GM21786 (cell line): ENCODE results near the gene AP2A2.
"Not testable (repeated sequence)": the region's sequence is repeated elsewhere in the genome, so short reads cannot be mapped to it uniquely, and the experiment has no call there.

ENCODE experiments used
- ATAC-seq: cut with Tn5 transposase; IDR thresholded peaks from one replicate; pipeline ENCODE4 v1.9.1; 2021; ENCODE audit not compliant: unreplicated experiment

The AP2A2 gene

GRCh38 chr11:1012291-1012690, 86.6 kb downstream of the AP2A2 start:
- no peak for ATAC-seq

- no peak for ATAC-seq
These were observed 87.3 kb downstream of the AP2A2 start for GRCh38 chr11:1012740-1013630.

DNA sequence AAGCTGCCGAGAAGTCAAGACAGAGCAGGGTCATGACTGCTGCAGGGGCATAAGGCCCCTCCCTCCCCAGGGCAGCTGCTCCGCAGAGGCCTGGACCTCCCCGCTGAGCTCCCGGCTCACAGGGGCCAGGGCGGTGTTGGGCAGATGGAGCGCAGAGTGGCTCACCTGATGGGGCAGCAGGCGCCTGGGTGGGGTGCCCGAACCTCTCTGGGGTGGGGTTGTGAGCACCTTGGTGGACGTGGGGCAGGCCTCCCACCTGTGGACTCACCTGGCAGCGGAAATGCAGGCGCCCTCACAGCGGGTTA, 87.9 kb downstream of the AP2A2 start:
- no peak for ATAC-seq

GRCh38 chr11:1014276-1014675, 88.6 kb downstream of the AP2A2 start:
- no peak for ATAC-seq

- ATAC-seq = no peak
These were observed 89.4 kb downstream of the AP2A2 start for GRCh38 chr11:1015064-1015463.

GRCh38 chr11:1015826-1016545, 90.3 kb downstream of the AP2A2 start:
- no peak for ATAC-seq

GRCh38 chr11:1016610-1017126, 91.0 kb downstream of the AP2A2 start:
- not testable (repeated sequence) for ATAC-seq

- ATAC-seq = no peak
These were observed 91.8 kb downstream of the AP2A2 start for GRCh38 chr11:1017269-1018005.

DNA sequence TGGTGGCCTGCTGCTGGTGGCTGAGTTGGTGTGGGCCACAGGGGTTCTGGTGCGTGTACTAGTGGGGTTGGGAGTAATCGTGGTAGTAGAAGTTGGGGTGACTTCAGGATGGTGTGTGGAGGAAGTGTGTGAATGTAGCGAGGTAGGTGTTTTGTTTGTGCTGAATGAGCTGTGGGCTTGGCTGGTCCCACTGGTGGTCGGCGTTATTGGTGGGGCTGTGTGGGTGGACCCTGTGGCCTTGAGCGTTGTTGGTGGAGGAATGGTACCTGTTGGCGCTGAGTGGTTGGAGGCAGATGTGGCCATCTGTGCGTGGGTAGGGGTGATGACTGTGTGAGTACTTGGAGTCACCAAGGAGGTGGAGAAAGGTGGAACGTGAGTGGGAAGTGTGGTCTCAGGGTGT, 92.4 kb downstream of the AP2A2 start:
- no peak for ATAC-seq

DNA sequence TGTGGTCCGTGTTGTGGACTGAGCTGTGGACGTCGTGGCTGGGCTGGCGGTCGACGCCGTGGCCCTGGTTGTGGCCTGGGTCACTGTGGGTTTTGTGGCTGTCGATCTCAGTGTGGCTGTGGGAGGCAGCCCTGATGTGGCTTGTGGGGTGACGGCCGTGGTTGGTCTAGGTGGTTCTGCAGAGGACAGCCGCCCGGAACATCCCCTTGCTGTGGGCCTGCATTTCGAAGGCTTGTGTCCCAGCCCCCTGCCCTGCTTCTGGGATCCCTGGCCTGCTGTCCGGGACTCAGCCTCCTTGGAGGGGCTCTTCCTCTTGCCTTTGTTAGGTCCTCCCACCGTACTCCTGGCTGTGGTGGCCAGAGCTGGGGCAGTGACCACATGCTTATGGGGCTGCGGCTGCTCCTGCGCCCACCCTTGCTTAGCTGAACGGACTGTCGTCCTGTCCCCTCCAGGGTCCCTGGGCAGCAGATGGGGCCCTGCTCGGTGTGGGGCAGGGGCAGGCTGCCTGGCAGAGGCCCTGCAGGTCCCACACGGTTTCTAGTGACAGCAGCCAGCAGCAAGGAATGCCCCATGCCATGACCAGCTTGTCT, 93.7 kb downstream of the AP2A2 start:
- ATAC-seq = no peak

GRCh38 chr11:1020211-1020905, 94.7 kb downstream of the AP2A2 start:
- ATAC-seq = no peak

DNA sequence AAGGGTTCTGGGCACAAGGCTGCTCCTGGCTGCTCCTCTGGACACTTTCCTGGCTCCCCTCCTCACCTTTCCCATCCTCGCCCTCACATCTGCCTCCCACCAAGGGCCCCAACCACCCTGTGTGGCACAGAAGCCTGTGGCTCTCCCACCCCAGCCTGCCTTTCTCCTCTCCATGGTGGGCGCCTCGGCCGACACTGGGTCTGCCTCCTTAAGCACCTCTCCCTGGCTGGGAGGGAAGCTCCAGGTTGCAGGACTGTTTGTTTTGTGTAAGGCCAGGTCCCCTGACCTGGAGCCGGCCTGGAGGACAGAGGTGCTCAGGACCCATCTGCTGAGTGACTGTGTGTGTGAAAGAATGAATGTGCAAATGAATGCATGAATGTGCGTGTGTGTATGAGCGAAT, 96.7 kb downstream of the AP2A2 start:
- ATAC-seq = no peak

GRCh38 chr11:1022908-1023810, 97.5 kb downstream of the AP2A2 start:
- no peak for ATAC-seq

GRCh38 chr11:1023811-1024596, 98.3 kb downstream of the AP2A2 start:
- ATAC-seq = no peak

GRCh38 chr11:1024597-1025409, 99.1 kb downstream of the AP2A2 start:
- no peak for ATAC-seq

DNA sequence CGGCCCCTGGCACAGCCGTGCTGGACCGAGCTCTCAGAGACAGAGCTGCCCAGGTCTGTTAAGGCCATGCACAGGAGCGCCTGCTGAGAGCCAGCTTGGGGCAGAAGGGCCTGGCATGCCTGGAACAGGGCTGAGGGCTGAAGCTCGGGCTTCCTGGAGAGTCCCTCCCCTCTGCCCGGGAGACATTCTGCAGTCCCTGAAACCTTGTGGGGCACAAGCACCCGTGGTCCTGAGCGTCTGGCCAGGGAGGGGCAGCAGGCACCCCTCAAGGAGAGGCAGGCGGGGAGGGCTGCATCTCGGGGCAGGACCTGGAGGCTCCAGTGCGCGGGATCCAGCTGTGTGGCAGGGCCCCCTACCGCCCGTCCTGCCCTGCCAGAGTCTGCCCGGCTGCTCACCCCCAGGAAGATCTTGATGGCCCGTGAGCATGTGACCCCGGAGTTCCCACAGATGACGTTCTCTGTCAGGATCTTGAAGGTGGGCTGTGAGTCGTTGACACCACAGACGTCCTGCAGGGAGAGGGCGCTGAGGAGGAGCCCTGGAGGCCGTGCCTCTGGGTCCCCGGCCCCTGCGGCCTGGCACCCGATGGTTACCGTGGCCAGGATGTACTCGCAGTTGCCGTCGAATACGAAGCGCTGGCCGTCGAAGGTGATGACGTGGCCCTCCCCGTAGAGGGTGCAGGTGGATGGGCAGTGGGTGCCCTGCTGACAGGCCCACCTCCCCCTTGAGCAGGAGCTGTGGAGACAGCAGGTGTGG, 99.9 kb downstream of the AP2A2 start:
- ATAC-seq = no peak

DNA sequence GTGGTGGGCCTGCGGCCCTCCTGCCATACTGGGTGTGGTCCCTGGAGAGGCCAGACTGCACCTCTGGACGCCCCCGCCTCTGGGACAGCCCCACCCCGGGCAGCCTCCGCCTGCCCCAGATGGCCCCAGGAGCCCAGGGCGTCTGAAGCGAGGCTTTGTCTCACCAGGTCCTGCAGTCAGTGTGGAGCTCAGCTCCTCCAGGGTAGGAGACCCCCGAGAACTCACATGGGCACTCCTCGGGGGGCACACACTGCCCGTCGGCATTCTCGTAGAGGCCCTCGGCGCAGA, 100.4 kb downstream of the AP2A2 start:
- no peak for ATAC-seq
